Tibial nerve (tissue), 4 donors: ENCODE results near the gene OPTC. TPM values are rescaled to one million over a fixed set of nuclear protein-coding genes. Genes with fewer than 3 reads are reported as not detected.

Experiments used
- DNase-seq, 2 donors: peaks; one replicate each; pipeline ENCODE4 v3.0.0-alpha.2; 2019; ENCODE audit warnings: low spot score in 2 of 2
- H3K27ac ChIP-seq, 4 donors: fragments of 200-600 bp; sonication (generic) in 3 of 4; one replicate each; pipeline ENCODE4 v1.5.1; 2017 to 2019; ENCODE audit warnings: mild to moderate bottlenecking in 1 of 4
- H3K27me3 ChIP-seq, 2 donors: fragments of 200-600 bp; sonication (generic) in 1 of 2; one replicate each; pipeline versions ENCODE4 v1.5.1 to v1.6.0; 2017 to 2019
- H3K36me3 ChIP-seq, 3 donors: fragments of 200-600 bp; sonication (generic); one replicate each; pipeline ENCODE4 v1.5.1; 2018 to 2019
- H3K4me1 ChIP-seq, 4 donors: fragments of 200-600 bp; sonication (generic) in 3 of 4; one replicate each; pipeline ENCODE4 v1.5.1; 2017 to 2019
- H3K4me3 ChIP-seq, 4 donors: fragments of 200-600 bp; sonication (generic) in 3 of 4; one replicate each; pipeline ENCODE4 v1.5.1; 2017 to 2019; ENCODE audit warnings: mild to moderate bottlenecking in 1 of 4, moderate library complexity in 1 of 4
- H3K9me3 ChIP-seq, 4 donors: fragments of 200-600 bp; sonication (generic) in 3 of 4; one replicate each; pipeline ENCODE4 v1.5.1; 2017 to 2019
- CTCF ChIP-seq, 5 experiments: fragments of 200-600 bp in 3 of 5; fragments of 450-650 bp in 2 of 5; sonication (generic) in 3 of 5; IDR thresholded peaks; one replicate each; pipeline ENCODE4 v1.5.1; 2016 to 2019; ENCODE audit warnings: antibody characterized with exemption in 5 of 5, mild to moderate bottlenecking in 3 of 5, moderate library complexity in 2 of 5
- EP300 ChIP-seq, 2 donors: sonication (generic); formaldehyde crosslinking; IDR thresholded peaks; one replicate each; pipeline ENCODE4 v1.6.1; 2017; ENCODE audit warnings: antibody characterized with exemption in 2 of 2, mild to moderate bottlenecking in 1 of 2
- POLR2A ChIP-seq, 2 donors: fragments of 450-650 bp; IDR thresholded peaks; one replicate each; pipeline ENCODE4 v1.6.1; 2017; ENCODE audit warnings: antibody characterized with exemption in 2 of 2, mild to moderate bottlenecking in 2 of 2, moderate library complexity in 2 of 2
- WGBS, 2 donors: methylation state at CpG; one replicate each; pipeline ENCODE4 v1.1.5; 2018; 5-methylcytosine and 5-hydroxymethylcytosine counted together
- total RNA-seq, 4 donors: library from RNA; depleted of rRNA; stranded (reverse); fragments of >200 nt; gene quantifications; one replicate each; pipeline ENCODE4 v1.1.0, GENCODE V29; 2016

The OPTC gene
- total RNA-seq, 4 donors from 2014 or later = not detected

DNA sequence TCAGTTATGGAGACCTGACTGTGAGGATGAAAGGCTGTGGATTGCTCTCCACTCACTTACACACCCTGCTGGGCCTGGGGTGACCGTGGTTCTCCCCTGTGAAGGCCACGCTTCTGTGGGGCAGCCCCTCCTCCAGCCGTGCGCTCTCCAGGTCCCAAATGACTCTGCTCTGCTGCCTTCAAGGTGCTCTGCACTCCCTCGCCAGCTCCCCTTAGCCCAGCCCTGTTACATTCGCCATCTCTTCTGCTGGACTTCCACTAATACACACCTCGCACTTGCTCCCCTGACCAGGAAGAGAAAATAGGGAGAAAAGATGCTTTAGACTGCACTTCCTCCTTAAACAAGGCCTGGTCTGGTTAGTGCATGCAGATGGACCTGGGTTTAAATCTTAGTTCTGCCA is 24.6 kb downstream of the OPTC start:
- no peak overlapping the region for H3K4me3 ChIP-seq
- H3K27ac ChIP-seq = no peak overlapping the region
- no peak for DNase-seq
- 91 to 95% methylated on average over 7 of the region's 7 CpGs for WGBS, 2 donors
- H3K27me3 ChIP-seq = no peaks in the 10 kb centered on the region
- peaks cover 0 to 30% (median 14%) of the 10 kb centered on the region in 4 donors for H3K4me1 ChIP-seq
- H3K9me3 ChIP-seq = no peaks in the 10 kb centered on the region
- no peaks in the 10 kb centered on the region for H3K36me3 ChIP-seq
- no peak for TF ChIP-seq POLR2A (IDR thresholded peaks at IDR 0.05)
- no peak for TF ChIP-seq EP300 (IDR thresholded peaks at IDR 0.05)
- TF ChIP-seq CTCF (IDR thresholded peaks at IDR 0.05) = no peak

- H3K4me1 ChIP-seq = peaks cover 4 to 36% (median 20%) of the 10 kb centered on the region in 4 donors
- 73 to 76% methylated on average over 10 of the region's 10 CpGs for WGBS, 2 donors
- no peak for DNase-seq
- no peak overlapping the region for H3K27ac ChIP-seq
- no peak overlapping the region for H3K4me3 ChIP-seq
- no peaks in the 10 kb centered on the region for H3K9me3 ChIP-seq
- no peak for TF ChIP-seq EP300 (IDR thresholded peaks at IDR 0.05)
- TF ChIP-seq POLR2A (IDR thresholded peaks at IDR 0.05) = no peak
- no peak for TF ChIP-seq CTCF (IDR thresholded peaks at IDR 0.05)
- no peaks in the 10 kb centered on the region for H3K36me3 ChIP-seq
- no peaks in the 10 kb centered on the region for H3K27me3 ChIP-seq
Measured at GRCh38 chr1:203519053-203519840, 25.3 kb downstream of the OPTC start.

GRCh38 chr1:203519896-203520295 is 25.9 kb downstream of the OPTC start:
- no peaks in the 10 kb centered on the region for H3K9me3 ChIP-seq
- H3K4me3 ChIP-seq = no peak overlapping the region
- no peaks in the 10 kb centered on the region for H3K36me3 ChIP-seq
- H3K4me1 ChIP-seq = peaks cover 4 to 43% (median 26%) of the 10 kb centered on the region in 4 donors
- TF ChIP-seq EP300 (IDR thresholded peaks at IDR 0.05) = no peak
- TF ChIP-seq CTCF (IDR thresholded peaks at IDR 0.05) = no peak
- no peak for TF ChIP-seq POLR2A (IDR thresholded peaks at IDR 0.05)
- H3K27me3 ChIP-seq = no peaks in the 10 kb centered on the region
- WGBS, 2 donors = 82 to 95% methylated on average over 6 of the region's 6 CpGs
- no peak overlapping the region for H3K27ac ChIP-seq
- DNase-seq = no peak

- TF ChIP-seq CTCF (IDR thresholded peaks at IDR 0.05) (no peak), POLR2A (IDR thresholded peaks at IDR 0.05) (no peak)
- no peak overlapping the region for H3K4me3 ChIP-seq
- no peak for DNase-seq
- H3K27ac ChIP-seq = peak overlapping the region in 1 of 4 donors; percentile 68
- H3K27me3 ChIP-seq = no peaks in the 10 kb centered on the region
- H3K9me3 ChIP-seq = no peaks in the 10 kb centered on the region
- H3K4me1 ChIP-seq = peaks cover 4 to 47% (median 30%) of the 10 kb centered on the region in 4 donors
- 43 to 52% methylated on average over 5 of the region's 5 CpGs for WGBS, 2 donors
- H3K36me3 ChIP-seq = no peaks in the 10 kb centered on the region
Measured at GRCh38 chr1:203520315-203520714, 26.4 kb downstream of the OPTC start.

- Histone ChIP-seq H3K4me3 (no peak overlapping the region), H3K9me3 (no peaks in the 10 kb centered on the region), H3K27me3 (no peaks in the 10 kb centered on the region), H3K27ac (peak overlapping the region in 2 of 4 donors; percentile 68 to 81), H3K36me3 (no peaks in the 10 kb centered on the region), H3K4me1 (peaks cover 8 to 56% (median 39%) of the 10 kb centered on the region in 4 donors)
- WGBS, 2 donors = 63 to 66% methylated on average over 10 of the region's 10 CpGs
- TF ChIP-seq EP300 (IDR thresholded peaks at IDR 0.05) = no peak
- TF ChIP-seq POLR2A (IDR thresholded peaks at IDR 0.05) = no peak
- no peak for TF ChIP-seq CTCF (IDR thresholded peaks at IDR 0.05)
- DNase-seq = no peak
Measured at GRCh38 chr1:203521074-203521794, 27.3 kb downstream of the OPTC start.
